Lower lobe of right lung (tissue), 2 donors: ENCODE data around the gene WDR73. TPM values are rescaled to one million over a fixed set of nuclear protein-coding genes. Genes with fewer than 3 reads are reported as not detected.
A peak's percentile ranks its signal among the peaks of the same experiment; 100 is the strongest.

ENCODE experiments used
- ATAC-seq, 2 donors: fragments of 200-7000 bp; cut with Tn5 transposase; one replicate each; pipeline ENCODE4 v1.9.1; 2020 to 2022; ENCODE audit warnings: mild to moderate bottlenecking in 2 of 2, moderate library complexity in 2 of 2
- DNase-seq: peaks from one replicate; pipeline ENCODE4 v3.0.0-alpha.2; 2020
- H3K27ac ChIP-seq: fragments of 200-600 bp; one replicate; pipeline ENCODE4 v1.8.0; 2022
- H3K27me3 ChIP-seq: fragments of 200-600 bp; one replicate; pipeline ENCODE4 v1.8.0; 2022; ENCODE audit warnings: low read depth
- H3K36me3 ChIP-seq: fragments of 200-600 bp; one replicate; pipeline ENCODE4 v1.8.0; 2022; ENCODE audit warnings: mild to moderate bottlenecking
- H3K4me1 ChIP-seq: fragments of 200-600 bp; one replicate; pipeline ENCODE4 v1.8.0; 2022
- H3K4me3 ChIP-seq: fragments of 200-600 bp; one replicate; pipeline ENCODE4 v1.8.0; 2022; ENCODE audit warnings: mild to moderate bottlenecking
- H3K9me3 ChIP-seq: fragments of 200-600 bp; one replicate; pipeline ENCODE4 v1.8.0; 2022
- CTCF ChIP-seq: fragments of 200-600 bp; IDR thresholded peaks from one replicate; pipeline ENCODE4 v1.8.0; 2022; ENCODE audit warnings: antibody characterized with exemption, mild to moderate bottlenecking
- intact Hi-C: fragments of 100-400 bp; cut with DNase I; formaldehyde crosslinking; loops from one replicate; pipeline ENCODE4 v1.11.0; 2022
- total RNA-seq: library from RNA; stranded (reverse); fragmentation: NEBNext Ultra II Directional; extraction: Animal tissue kit (Norgen Biotek cat#: 25700); gene quantifications from one replicate; pipeline ENCODE4 v1.2.1, GENCODE V29; 2021
- donor health status: DM: no; HTN: yes; CAD: no; lungs with severe emphysema.

WDR73 gene
- total RNA-seq, 1 donor from 2014 or later: 29.9 TPM

GRCh38 chr15:84684092-84684491 is 30.0 kb upstream of the WDR73 start:
- peak in 1 of 2 donors; percentile 21 for ATAC-seq
- intact Hi-C loops: no loop called here

GRCh38 chr15:84681831-84682230 is 27.7 kb upstream of the WDR73 start:
- DNase-seq (no peak), ATAC-seq (peak; percentile 39 to 61)
- H3K27ac ChIP-seq: no peak overlapping the region
- no peaks in the 10 kb centered on the region for H3K9me3 ChIP-seq
- no peaks in the 10 kb centered on the region for H3K27me3 ChIP-seq
- no peak for TF ChIP-seq CTCF
- intact Hi-C loops: no loop called here
- H3K4me1 ChIP-seq: peaks cover 5% of the 10 kb centered on the region
- no peak overlapping the region for H3K4me3 ChIP-seq
- H3K36me3 ChIP-seq: peaks cover 79% of the 10 kb centered on the region

More at GRCh38 chr15:84684092-84684491, 30.0 kb upstream of the WDR73 start:
- Histone ChIP-seq H3K27me3 (no peaks in the 10 kb centered on the region), H3K4me1 (peaks cover 5% of the 10 kb centered on the region), H3K4me3 (no peak overlapping the region), H3K9me3 (no peaks in the 10 kb centered on the region), H3K36me3 (peaks cover 67% of the 10 kb centered on the region), H3K27ac (no peak overlapping the region)
- TF ChIP-seq CTCF: no peak
- no peak for DNase-seq

GRCh38 chr15:84671211-84671610 is 17.1 kb upstream of the WDR73 start:
- no peaks in the 10 kb centered on the region for H3K4me1 ChIP-seq
- H3K27ac ChIP-seq: no peak overlapping the region
- no peaks in the 10 kb centered on the region for H3K27me3 ChIP-seq
- TF ChIP-seq CTCF: no peak
- intact Hi-C loops: no loop called here
- H3K9me3 ChIP-seq: no peaks in the 10 kb centered on the region
- DNase-seq (no peak), ATAC-seq (peak in 1 of 2 donors; percentile 12)
- no peak overlapping the region for H3K4me3 ChIP-seq
- H3K36me3 ChIP-seq: peaks cover 73% of the 10 kb centered on the region

- H3K27ac ChIP-seq: no peak overlapping the region
- H3K36me3 ChIP-seq: peaks cover 83% of the 10 kb centered on the region
- ATAC-seq (no peak), DNase-seq (no peak)
- no peaks in the 10 kb centered on the region for H3K4me1 ChIP-seq
- intact Hi-C loops: no loop called here
- no peaks in the 10 kb centered on the region for H3K27me3 ChIP-seq
- no peaks in the 10 kb centered on the region for H3K9me3 ChIP-seq
- no peak for TF ChIP-seq CTCF
- H3K4me3 ChIP-seq: no peak overlapping the region
These were observed 15.6 kb upstream of the WDR73 start for GRCh38 chr15:84669726-84670125.

- Histone ChIP-seq H3K9me3 (no peaks in the 10 kb centered on the region), H3K4me3 (no peak overlapping the region), H3K4me1 (no peaks in the 10 kb centered on the region), H3K27ac (no peak overlapping the region), H3K27me3 (no peaks in the 10 kb centered on the region), H3K36me3 (peaks cover 72% of the 10 kb centered on the region)
- DNase-seq (no peak), ATAC-seq (no peak)
- intact Hi-C loops: no loop called here
- TF ChIP-seq CTCF: no peak
These were observed 14.3 kb upstream of the WDR73 start for GRCh38 chr15:84668221-84668982.
